Mesendoderm (in vitro differentiated cells): Measurements from ENCODE around the gene AKT2.

Experiments used
- DNase-seq: peaks from one replicate; pipeline ENCODE4 v3.0.0; 2013
- H2AK5ac ChIP-seq: 2 replicates; pipeline ENCODE4 v1.6.1; 2013; ENCODE audit warnings: low read length, inconsistent platforms
- H2BK120ac ChIP-seq: 2 replicates; pipeline ENCODE4 v1.6.1; 2013; ENCODE audit warnings: low read depth, mild to moderate bottlenecking, low read length, moderate library complexity, mixed read lengths
- H2BK15ac ChIP-seq: replicated peaks from 2 replicates; pipeline ENCODE4 v1.6.1; 2013; ENCODE audit warnings: low read depth, mild to moderate bottlenecking, moderate library complexity
- H2BK5ac ChIP-seq: 2 replicates; pipeline ENCODE4 v1.6.1; 2013; ENCODE audit warnings: low read length, inconsistent platforms
- H3K18ac ChIP-seq: 2 replicates; pipeline ENCODE4 v1.6.1; 2013; ENCODE audit warnings: mild to moderate bottlenecking, low read length, mixed read lengths
- H3K23ac ChIP-seq: one replicate; pipeline ENCODE4 v1.6.1; 2013; ENCODE audit warnings: low read length
- H3K27ac ChIP-seq: 2 replicates; pipeline ENCODE4 v1.5.1; 2013; ENCODE audit warnings: low read depth, mild to moderate bottlenecking, inconsistent platforms, low read length, moderate library complexity
- H3K27me3 ChIP-seq: 2 replicates; pipeline ENCODE4 v1.6.1; 2013; ENCODE audit warnings: low read length, control low read depth, mild to moderate bottlenecking, inconsistent platforms; ENCODE audit not compliant: insufficient read depth, poor library complexity
- H3K36me3 ChIP-seq: 2 replicates; pipeline ENCODE4 v1.6.1; 2013; ENCODE audit warnings: low read length, inconsistent platforms; ENCODE audit not compliant: control insufficient read depth, insufficient read depth
- H3K4ac ChIP-seq: one replicate; pipeline ENCODE4 v1.6.1; 2013; ENCODE audit warnings: low read depth, mild to moderate bottlenecking, low read length, moderate library complexity
- H3K4me1 ChIP-seq: 2 replicates; pipeline ENCODE4 v1.6.1; 2013; ENCODE audit warnings: low read depth, low read length, inconsistent platforms; ENCODE audit not compliant: control insufficient read depth
- H3K4me2 ChIP-seq: 2 replicates; pipeline ENCODE4 v1.6.1; 2013; ENCODE audit warnings: low read length
- H3K4me3 ChIP-seq: 2 replicates; pipeline ENCODE4 v1.5.1; 2013; ENCODE audit warnings: mild to moderate bottlenecking, low read length
- H3K56ac ChIP-seq: one replicate; pipeline ENCODE4 v1.6.1; 2013; ENCODE audit warnings: low read length
- H3K79me1 ChIP-seq: 2 replicates; pipeline ENCODE4 v1.6.1; 2013; ENCODE audit warnings: low read length, inconsistent platforms
- H3K79me2 ChIP-seq: 2 replicates; pipeline ENCODE4 v1.6.1; 2013; ENCODE audit warnings: mild to moderate bottlenecking, low read length; ENCODE audit not compliant: control insufficient read depth, insufficient read depth
- H3K9ac ChIP-seq: 2 replicates; pipeline ENCODE4 v1.6.1; 2013; ENCODE audit warnings: low read length, inconsistent platforms
- H4K5ac ChIP-seq: one replicate; pipeline ENCODE4 v1.6.1; 2013; ENCODE audit warnings: low read length
- H4K8ac ChIP-seq: one replicate; pipeline ENCODE4 v1.6.1; 2013; ENCODE audit warnings: low read depth, mild to moderate bottlenecking, control low read depth, low read length, moderate library complexity
- WGBS: extraction: QIAGEN DNeasy Blood & Tissue Kit; methylation state at CpG from one replicate; pipeline ENCODE4 v1.1.7; 2013; ENCODE audit warnings: low lambda C conversion rate, missing lambda C conversion rate; ENCODE audit not compliant: insufficient coverage; ENCODE audit errors: extremely low coverage; 5-methylcytosine and 5-hydroxymethylcytosine counted together

AKT2 gene

GRCh38 chr19:40234429-40235237, 50.5 kb downstream of the AKT2 start:
- Histone ChIP-seq H3K18ac (no peak overlapping the region), H3K4me2 (no peak overlapping the region), H3K4me3 (no peak overlapping the region), H3K27ac (no peak overlapping the region), H3K79me1 (no peaks in the 10 kb centered on the region), H4K8ac (no peak overlapping the region), H3K9ac (no peak overlapping the region), H3K4ac (no peak overlapping the region), H3K56ac (no peak overlapping the region), H4K5ac (no peak overlapping the region), H3K27me3 (no peaks in the 10 kb centered on the region), H2AK5ac (no peak overlapping the region), H3K36me3 (peaks cover 2% of the 10 kb centered on the region), H3K79me2 (no peaks in the 10 kb centered on the region), H2BK120ac (no peak overlapping the region), H3K23ac (no peak overlapping the region), H3K4me1 (peaks cover 12% of the 10 kb centered on the region), H2BK5ac (no peak overlapping the region), H2BK15ac (no peak overlapping the region)
- DNase-seq, result no peak
- WGBS, result no CpG with 5 or more reads among the region's 22 CpGs

DNA sequence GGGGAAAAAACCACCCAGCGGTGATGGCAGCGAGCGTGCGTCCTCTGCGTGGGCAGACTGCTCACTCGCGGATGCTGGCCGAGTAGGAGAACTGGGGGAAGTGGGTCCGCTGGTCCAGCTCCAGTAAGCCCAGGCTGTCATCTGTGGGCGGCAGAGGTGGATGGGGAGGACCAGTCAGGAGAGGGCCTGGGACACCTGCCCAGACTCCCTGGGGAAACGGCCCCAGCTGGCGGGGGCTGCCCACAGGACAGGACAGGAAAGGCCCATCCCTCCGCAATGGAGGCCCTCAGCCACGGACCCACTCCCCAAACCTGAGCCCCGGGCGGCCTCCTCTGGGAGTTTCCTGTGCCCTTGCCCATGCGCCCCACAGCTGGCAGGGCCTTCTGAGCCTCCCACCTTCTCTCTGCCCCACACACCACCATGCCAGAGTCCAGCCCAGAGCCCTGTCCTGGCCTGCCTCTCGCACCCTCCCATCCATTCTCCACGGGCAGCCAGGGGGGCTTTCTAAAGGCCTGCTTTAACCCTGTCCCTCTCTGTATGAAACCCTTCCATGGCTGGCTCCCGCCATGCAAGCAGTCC, 51.2 kb downstream of the AKT2 start:
- no CpG with 5 or more reads among the region's 20 CpGs for WGBS

DNA sequence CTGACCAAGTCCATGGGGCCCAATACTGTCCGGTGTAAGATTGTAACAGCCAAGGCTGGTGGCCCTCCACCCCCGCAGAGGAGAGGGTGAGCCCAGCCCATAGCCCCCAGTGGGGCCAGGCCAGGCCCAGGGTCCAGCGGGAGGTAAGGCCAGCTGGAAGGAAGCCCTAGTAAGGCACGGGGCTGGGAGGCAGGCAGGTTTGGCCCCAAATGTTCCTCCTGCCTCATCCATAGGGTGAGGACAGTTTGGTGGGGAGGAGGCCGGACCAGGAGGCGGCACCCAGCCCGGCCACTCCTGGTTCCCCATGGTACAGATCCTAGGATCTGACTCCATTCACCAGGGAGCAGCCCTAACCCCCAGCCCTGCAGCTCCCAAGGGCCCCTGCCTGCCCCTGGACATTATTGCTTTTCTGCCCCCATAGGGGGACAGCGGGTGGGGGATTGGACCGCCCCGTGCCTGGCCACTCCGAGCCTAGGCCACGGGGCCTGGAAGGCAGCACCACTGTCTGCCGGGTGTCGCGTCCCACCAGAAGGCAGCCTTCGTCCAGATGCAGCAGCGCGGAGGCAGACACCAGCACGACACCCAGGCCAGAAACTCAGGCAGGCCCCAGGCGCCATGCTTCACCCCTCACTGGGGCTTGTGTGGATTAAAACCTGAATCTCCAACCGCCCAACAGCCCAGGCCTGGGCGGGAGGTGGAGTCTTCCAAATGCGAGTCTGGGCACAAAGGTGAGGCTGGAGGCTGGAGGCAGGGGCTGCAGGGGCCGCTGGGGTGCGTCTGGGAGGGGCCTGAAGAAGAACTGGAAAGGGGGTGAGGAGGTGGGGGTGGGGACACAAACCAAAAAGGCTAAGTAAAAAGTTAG, 52.0 kb downstream of the AKT2 start:
- Histone ChIP-seq H3K4ac (no peak overlapping the region), H3K79me2 (no peaks in the 10 kb centered on the region), H3K56ac (no peak overlapping the region), H3K27ac (no peak overlapping the region), H3K23ac (no peak overlapping the region), H2AK5ac (no peak overlapping the region), H3K79me1 (no peaks in the 10 kb centered on the region), H2BK5ac (no peak overlapping the region), H3K36me3 (peaks cover 2% of the 10 kb centered on the region), H3K4me1 (peaks cover 12% of the 10 kb centered on the region), H3K18ac (no peak overlapping the region), H3K4me3 (no peak overlapping the region), H4K8ac (no peak overlapping the region), H2BK15ac (no peak overlapping the region), H3K4me2 (no peak overlapping the region), H2BK120ac (no peak overlapping the region), H3K27me3 (no peaks in the 10 kb centered on the region), H4K5ac (no peak overlapping the region), H3K9ac (no peak overlapping the region)
- no CpG with 5 or more reads among the region's 25 CpGs for WGBS
- no peak for DNase-seq

More for the DNA sequence above, 51.2 kb downstream of the AKT2 start:
- Histone ChIP-seq H3K36me3 (peaks cover 2% of the 10 kb centered on the region), H3K56ac (no peak overlapping the region), H3K9ac (no peak overlapping the region), H2BK120ac (no peak overlapping the region), H3K4me3 (no peak overlapping the region), H3K4me2 (no peak overlapping the region), H3K27ac (no peak overlapping the region), H3K27me3 (no peaks in the 10 kb centered on the region), H3K18ac (no peak overlapping the region), H3K4ac (no peak overlapping the region), H3K23ac (no peak overlapping the region), H3K79me2 (no peaks in the 10 kb centered on the region), H2BK5ac (no peak overlapping the region), H3K4me1 (peaks cover 12% of the 10 kb centered on the region), H2BK15ac (no peak overlapping the region), H4K8ac (no peak overlapping the region), H2AK5ac (no peak overlapping the region), H4K5ac (no peak overlapping the region), H3K79me1 (no peaks in the 10 kb centered on the region)
- no peak for DNase-seq

DNA sequence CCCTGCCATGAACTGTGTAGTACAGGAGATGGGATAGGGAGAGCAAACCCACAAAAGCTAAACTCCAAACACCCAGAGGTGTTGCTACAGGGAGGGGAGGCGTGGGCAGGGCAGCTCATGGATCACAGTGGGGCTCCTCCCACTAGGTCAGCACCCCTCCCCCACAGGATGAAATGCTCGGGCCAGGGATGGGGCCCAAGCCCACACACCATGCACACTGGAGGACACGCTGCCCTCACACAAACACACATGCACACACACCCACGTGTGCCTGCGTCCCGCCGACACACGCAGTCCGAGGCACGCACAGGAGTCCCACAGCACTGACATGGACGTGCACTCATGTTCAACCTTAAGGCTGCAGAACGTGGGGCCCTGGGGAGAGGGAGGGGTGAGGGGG, 52.7 kb downstream of the AKT2 start:
- Histone ChIP-seq H3K9ac (no peak overlapping the region), H2BK120ac (no peak overlapping the region), H2BK5ac (no peak overlapping the region), H3K4me1 (peaks cover 12% of the 10 kb centered on the region), H3K79me2 (no peaks in the 10 kb centered on the region), H3K79me1 (no peaks in the 10 kb centered on the region), H3K27ac (no peak overlapping the region), H2BK15ac (no peak overlapping the region), H3K4me2 (no peak overlapping the region), H3K27me3 (no peaks in the 10 kb centered on the region), H3K4me3 (no peak overlapping the region), H4K5ac (no peak overlapping the region), H3K23ac (no peak overlapping the region), H3K4ac (no peak overlapping the region), H3K36me3 (peaks cover 2% of the 10 kb centered on the region), H3K18ac (no peak overlapping the region), H4K8ac (no peak overlapping the region), H2AK5ac (no peak overlapping the region), H3K56ac (peak overlapping the region; percentile 70)
- no peak for DNase-seq
- no CpG with 5 or more reads among the region's 12 CpGs for WGBS

GRCh38 chr19:40231544-40232424, 53.4 kb downstream of the AKT2 start:
- WGBS, result no CpG with 5 or more reads among the region's 16 CpGs
- peak overlapping the region; percentile 36 for H2BK5ac ChIP-seq
- H4K5ac ChIP-seq, result no peak overlapping the region
- H3K4me3 ChIP-seq, result no peak overlapping the region
- H3K56ac ChIP-seq, result peak overlapping the region; percentile 68
- H3K79me2 ChIP-seq, result no peaks in the 10 kb centered on the region
- H2AK5ac ChIP-seq, result no peak overlapping the region
- peaks cover 12% of the 10 kb centered on the region for H3K4me1 ChIP-seq
- DNase-seq, result peak; percentile 78
- H3K27me3 ChIP-seq, result no peaks in the 10 kb centered on the region
- H3K79me1 ChIP-seq, result no peaks in the 10 kb centered on the region
- no peak overlapping the region for H2BK120ac ChIP-seq
- H3K27ac ChIP-seq, result peak overlapping the region; percentile 6
- H3K36me3 ChIP-seq, result peaks cover 2% of the 10 kb centered on the region
- peak overlapping the region; percentile 8 for H3K4me2 ChIP-seq
- no peak overlapping the region for H3K23ac ChIP-seq
- H4K8ac ChIP-seq, result no peak overlapping the region
- no peak overlapping the region for H3K4ac ChIP-seq
- H3K18ac ChIP-seq, result no peak overlapping the region
- no peak overlapping the region for H2BK15ac ChIP-seq
- H3K9ac ChIP-seq, result peak overlapping the region; percentile 9
